Stomach smooth muscle (tissue), 2 donors: Measurements from ENCODE around the gene ZNF578.
"Not testable (repeated sequence)": the region's sequence is repeated elsewhere in the genome, so short reads cannot be mapped to it uniquely, and the experiment has no call there.

Experiments
- H3K27ac ChIP-seq: one replicate; pipeline ENCODE4 v1.7.0; 2013; ENCODE audit warnings: mild to moderate bottlenecking, low read length, inconsistent platforms
- H3K27me3 ChIP-seq, 2 donors: one replicate each; pipeline ENCODE4 v1.7.0; 2013; ENCODE audit warnings: low read length in 2 of 2; ENCODE audit not compliant: insufficient read depth in 2 of 2, control insufficient read depth in 1 of 2
- H3K36me3 ChIP-seq, 2 donors: one replicate each; pipeline ENCODE4 v1.7.0; 2013; ENCODE audit warnings: low read length in 2 of 2; ENCODE audit not compliant: control insufficient read depth in 2 of 2, insufficient read depth in 2 of 2
- H3K4me1 ChIP-seq: one replicate; pipeline ENCODE4 v1.7.0; 2013; ENCODE audit warnings: low read length; ENCODE audit not compliant: control insufficient read depth, insufficient read depth
- H3K4me3 ChIP-seq, 2 donors: one replicate each; pipeline ENCODE4 v1.7.0; 2013; ENCODE audit warnings: low read length in 2 of 2
- H3K9ac ChIP-seq, 2 donors: one replicate each; pipeline ENCODE4 v1.7.0; 2013; ENCODE audit warnings: low read length in 2 of 2, mild to moderate bottlenecking in 1 of 2
- H3K9me3 ChIP-seq, 2 donors: one replicate each; pipeline ENCODE4 v1.7.0; 2013; ENCODE audit warnings: low read length in 2 of 2; ENCODE audit not compliant: control insufficient read depth in 2 of 2
- donor health status: healthy.
- donor health status: Pancreatic carcinoma.

The ZNF578 gene

GRCh38 chr19:52484111-52484743 lies 30.9 kb downstream of the ZNF578 start:
- H3K4me3 ChIP-seq, H3K36me3 ChIP-seq, H3K9ac ChIP-seq, H3K4me1 ChIP-seq, H3K27ac ChIP-seq, H3K27me3 ChIP-seq: not testable (repeated sequence)
- peaks cover 15 to 71% of the 10 kb centered on the region in 2 donors for H3K9me3 ChIP-seq

GRCh38 chr19:52485064-52485463 lies 31.7 kb downstream of the ZNF578 start:
- H3K4me3 ChIP-seq, H3K9ac ChIP-seq, H3K27ac ChIP-seq, H3K27me3 ChIP-seq, H3K4me1 ChIP-seq, H3K36me3 ChIP-seq: not testable (repeated sequence)
- H3K9me3 ChIP-seq = peaks cover 15 to 65% of the 10 kb centered on the region in 2 donors

GRCh38 chr19:52485561-52486240 lies 32.3 kb downstream of the ZNF578 start:
- not testable (repeated sequence) for H3K4me3 ChIP-seq, H3K4me1 ChIP-seq, H3K27ac ChIP-seq, H3K36me3 ChIP-seq, H3K9ac ChIP-seq, H3K27me3 ChIP-seq
- peaks cover 15 to 60% of the 10 kb centered on the region in 2 donors for H3K9me3 ChIP-seq

GRCh38 chr19:52492201-52492993 lies 39.0 kb downstream of the ZNF578 start:
- Histone ChIP-seq H3K4me1 (no peaks in the 10 kb centered on the region), H3K27me3 (no peaks in the 10 kb centered on the region), H3K9me3 (peaks cover 0 to 13% of the 10 kb centered on the region in 2 donors), H3K9ac (no peak overlapping the region), H3K4me3 (peak overlapping the region; percentile 53 to 54), H3K36me3 (no peaks in the 10 kb centered on the region), H3K27ac (no peak overlapping the region)

- H3K36me3 ChIP-seq = no peaks in the 10 kb centered on the region
- peak overlapping the region; percentile 53 to 54 for H3K4me3 ChIP-seq
- no peaks in the 10 kb centered on the region for H3K4me1 ChIP-seq
- no peaks in the 10 kb centered on the region for H3K27me3 ChIP-seq
- peaks cover 0 to 10% of the 10 kb centered on the region in 2 donors for H3K9me3 ChIP-seq
- no peak overlapping the region for H3K9ac ChIP-seq
- H3K27ac ChIP-seq = no peak overlapping the region
Measured at GRCh38 chr19:52492994-52493470, 39.7 kb downstream of the ZNF578 start.

- Histone ChIP-seq H3K27ac (no peak overlapping the region), H3K36me3 (no peaks in the 10 kb centered on the region), H3K9me3 (peaks cover 3 to 6% of the 10 kb centered on the region in 2 donors), H3K4me3 (no peak overlapping the region), H3K9ac (no peak overlapping the region), H3K4me1 (no peaks in the 10 kb centered on the region), H3K27me3 (no peaks in the 10 kb centered on the region)
Measured at GRCh38 chr19:52494518-52494917, 41.2 kb downstream of the ZNF578 start.

GRCh38 chr19:52498571-52498970 lies 45.2 kb downstream of the ZNF578 start:
- peaks cover 0 to 6% of the 10 kb centered on the region in 2 donors for H3K9me3 ChIP-seq
- H3K4me1 ChIP-seq = no peaks in the 10 kb centered on the region
- H3K27me3 ChIP-seq = no peaks in the 10 kb centered on the region
- H3K9ac ChIP-seq = no peak overlapping the region
- H3K27ac ChIP-seq = no peak overlapping the region
- H3K4me3 ChIP-seq = no peak overlapping the region
- H3K36me3 ChIP-seq = peaks cover 0 to 4% of the 10 kb centered on the region in 2 donors

GRCh38 chr19:52500474-52500873 lies 47.1 kb downstream of the ZNF578 start:
- not testable (repeated sequence) for H3K4me1 ChIP-seq, H3K9ac ChIP-seq, H3K36me3 ChIP-seq, H3K27ac ChIP-seq, H3K9me3 ChIP-seq, H3K4me3 ChIP-seq, H3K27me3 ChIP-seq

GRCh38 chr19:52500991-52501390 lies 47.6 kb downstream of the ZNF578 start:
- H3K4me1 ChIP-seq, H3K27me3 ChIP-seq, H3K27ac ChIP-seq, H3K36me3 ChIP-seq, H3K4me3 ChIP-seq, H3K9ac ChIP-seq, H3K9me3 ChIP-seq: not testable (repeated sequence)

- Histone ChIP-seq H3K9ac (no peak overlapping the region), H3K4me1 (no peaks in the 10 kb centered on the region), H3K36me3 (peaks cover 0 to 13% of the 10 kb centered on the region in 2 donors), H3K27ac (no peak overlapping the region), H3K27me3 (no peaks in the 10 kb centered on the region), H3K9me3 (peaks cover 3 to 13% of the 10 kb centered on the region in 2 donors), H3K4me3 (no peak overlapping the region)
Measured at GRCh38 chr19:52507266-52507665, 53.9 kb downstream of the ZNF578 start.
